Fibroblast of gingiva (primary cell): ENCODE data around the gene PTX4.
"Not testable (repeated sequence)": the region's sequence is repeated elsewhere in the genome, so short reads cannot be mapped to it uniquely, and the experiment has no call there.

ENCODE experiments used
- DNase-seq: peaks from one replicate; pipeline ENCODE4 v3.0.0-alpha.2; 2011; ENCODE audit warnings: low read depth

PTX4 gene

GRCh38 chr16:1481906-1482835 is 6.6 kb downstream of the PTX4 start:
- DNase-seq, result no peak

- DNase-seq, result not testable (repeated sequence)
Measured at GRCh38 chr16:1478937-1479336, 9.8 kb downstream of the PTX4 start.

GRCh38 chr16:1477033-1477432 is 11.7 kb downstream of the PTX4 start:
- DNase-seq, result no peak

- no peak for DNase-seq
Measured at GRCh38 chr16:1475552-1476114, 13.1 kb downstream of the PTX4 start.

GRCh38 chr16:1474796-1475551 is 13.8 kb downstream of the PTX4 start, which contains the start of gene CLCN7:
Gene CLCN7, minus strand, starts transcription at chr16:1475028. Its CDS starts 54 bp downstream, at chr16:1474974.
- peak; percentile 85 for DNase-seq

- DNase-seq, result no peak
Measured at GRCh38 chr16:1474082-1474795, 14.5 kb downstream of the PTX4 start.

GRCh38 chr16:1472974-1473373 is 15.8 kb downstream of the PTX4 start:
- no peak for DNase-seq

- DNase-seq, result no peak
Measured at GRCh38 chr16:1471569-1472194, 17.1 kb downstream of the PTX4 start.

- DNase-seq, result peak; percentile 11
Measured at GRCh38 chr16:1470481-1471251, 18.1 kb downstream of the PTX4 start.

GRCh38 chr16:1469693-1470201 is 19.0 kb downstream of the PTX4 start:
- DNase-seq, result no peak

- DNase-seq, result not testable (repeated sequence)
Measured at GRCh38 chr16:1469141-1469540, 19.6 kb downstream of the PTX4 start.

GRCh38 chr16:1468426-1468810 is 20.3 kb downstream of the PTX4 start:
- peak; percentile 6 for DNase-seq

- no peak for DNase-seq
Measured at GRCh38 chr16:1466968-1467521, 21.7 kb downstream of the PTX4 start.

GRCh38 chr16:1466054-1466453 is 22.7 kb downstream of the PTX4 start:
- no peak for DNase-seq

- no peak for DNase-seq
Measured at GRCh38 chr16:1465567-1465915, 23.2 kb downstream of the PTX4 start.

GRCh38 chr16:1464894-1465566 is 23.7 kb downstream of the PTX4 start:
- DNase-seq, result no peak

GRCh38 chr16:1464196-1464893 is 24.4 kb downstream of the PTX4 start:
- no peak for DNase-seq

GRCh38 chr16:1461146-1461545 is 27.6 kb downstream of the PTX4 start:
- DNase-seq, result no peak

- no peak for DNase-seq
Measured at GRCh38 chr16:1460602-1461138, 28.1 kb downstream of the PTX4 start.
